Measurements from ENCODE around the gene STATH.
"Not testable (repeated sequence)": the region's sequence is repeated elsewhere in the genome, so short reads cannot be mapped to it uniquely, and the experiment has no call there.

STATH gene

GRCh38 chr4:70041652-70042286, 46.0 kb downstream of the STATH start:
- no peaks in the 10 kb centered on the region for H3K9me2 ChIP-seq (replicated peaks; ENCODE audit: insufficient read depth, low read length)
- no peak overlapping the region for H3K4me2 ChIP-seq (ENCODE audit: low read depth, low read length, poor library complexity, severe bottlenecking)
- no peaks in the 10 kb centered on the region for H4K20me1 ChIP-seq (ENCODE audit: low read depth, low read length)
- H3K79me2 ChIP-seq (ENCODE audit: insufficient read depth, low read length) = no peaks in the 10 kb centered on the region
- TF ChIP-seq CTCF (IDR thresholded peaks at IDR 0.05; ENCODE audit: insufficient read depth, low read length, poor library complexity, severe bottlenecking) (no peak), EZH2phosphoT487 (conservative IDR thresholded peaks at IDR 0.05; ENCODE audit: low read length) (no peak)
- no peak overlapping the region for H2AFZ ChIP-seq (ENCODE audit: low read depth, low read length, severe bottlenecking)
- no peak overlapping the region for H3K27ac ChIP-seq (ENCODE audit: low read depth, low read length)
- no peaks in the 10 kb centered on the region for H3K9me3 ChIP-seq (ENCODE audit: insufficient read depth, low read length)
- no peak overlapping the region for H3K4me3 ChIP-seq (ENCODE audit: insufficient read depth, low read length, poor library complexity, severe bottlenecking)
- no peaks in the 10 kb centered on the region for H3F3A ChIP-seq (ENCODE audit: insufficient read depth)
- H3K9ac ChIP-seq (ENCODE audit: low read length) = no peak overlapping the region
- H3K36me3 ChIP-seq (ENCODE audit: low read length) = no peaks in the 10 kb centered on the region
- no peaks in the 10 kb centered on the region for H3K27me3 ChIP-seq (ENCODE audit: low read length)

- H3K27me3 ChIP-seq (ENCODE audit: low read length); H2AFZ ChIP-seq (ENCODE audit: low read depth, low read length, severe bottlenecking); H3K9ac ChIP-seq (ENCODE audit: low read length); H3K27ac ChIP-seq (ENCODE audit: low read depth, low read length); H4K20me1 ChIP-seq (ENCODE audit: low read depth, low read length); H3K9me2 ChIP-seq (replicated peaks; ENCODE audit: insufficient read depth, low read length); H3K36me3 ChIP-seq (ENCODE audit: low read length); H3K79me2 ChIP-seq (ENCODE audit: insufficient read depth, low read length); H3K4me3 ChIP-seq (ENCODE audit: insufficient read depth, low read length, poor library complexity, severe bottlenecking); H3K9me3 ChIP-seq (ENCODE audit: insufficient read depth, low read length); H3K4me2 ChIP-seq (ENCODE audit: low read depth, low read length, poor library complexity, severe bottlenecking); H3F3A ChIP-seq (ENCODE audit: insufficient read depth): not testable (repeated sequence)
Measured at GRCh38 chr4:70050138-70050537, 54.4 kb downstream of the STATH start, which contains the start of gene HTN1. TSS of gene HTN1 (plus strand) at chr4:70050438. CDS start at chr4:70053077, 2,639 bp downstream.
